Esophagus squamous epithelium (tissue), 5 donors: ENCODE results near the gene SEC14L1. TPM values are rescaled to one million over a fixed set of nuclear protein-coding genes. Genes with fewer than 3 reads are reported as not detected.

Source experiments
- DNase-seq: peaks from one replicate; lab custom pipeline; 2025; lab: John Stamatoyannopoulos, UW
- H3K27ac ChIP-seq, 4 donors: fragments of 200-600 bp; sonication (generic); one replicate each; pipeline ENCODE4 v1.5.1; 2016 to 2019; ENCODE audit warnings: mild to moderate bottlenecking in 1 of 4
- H3K27me3 ChIP-seq, 4 donors: fragments of 200-600 bp; sonication (generic); 1 replicate in 3 of 4; 2 replicates in 1 of 4; pipeline versions ENCODE4 v1.5.1 to v1.6.0; 2017 to 2021; ENCODE audit warnings: antibody characterized with exemption in 1 of 4
- H3K36me3 ChIP-seq, 3 donors: fragments of 200-600 bp; sonication (generic); one replicate each; pipeline ENCODE4 v1.5.1; 2016 to 2019
- H3K4me1 ChIP-seq, 3 donors: fragments of 200-600 bp; sonication (generic); one replicate each; pipeline ENCODE4 v1.5.1; 2017 to 2019
- H3K4me3 ChIP-seq, 4 donors: fragments of 200-600 bp; sonication (generic); 1 replicate in 3 of 4; 2 replicates in 1 of 4; pipeline ENCODE4 v1.5.1; 2016 to 2019; ENCODE audit warnings: mild to moderate bottlenecking in 2 of 4, moderate library complexity in 1 of 4
- H3K9me3 ChIP-seq, 3 donors: fragments of 200-600 bp; sonication (generic); one replicate each; pipeline ENCODE4 v1.5.1; 2016 to 2019
- CTCF ChIP-seq, 6 experiments: fragments of 450-650 bp in 4 of 6; fragments of 200-600 bp in 2 of 6; sonication (generic) in 2 of 6; IDR thresholded peaks; one replicate each; pipeline ENCODE4 v1.5.1; 2016 to 2019; ENCODE audit warnings: antibody characterized with exemption in 6 of 6, mild to moderate bottlenecking in 4 of 6, moderate library complexity in 4 of 6
- POLR2A ChIP-seq, 4 donors: fragments of 450-650 bp; IDR thresholded peaks; one replicate each; pipeline ENCODE4 v1.6.1; 2017; ENCODE audit warnings: antibody characterized with exemption in 4 of 4, mild to moderate bottlenecking in 4 of 4, moderate library complexity in 3 of 4
- WGBS, 2 donors: methylation state at CpG; one replicate each; pipeline ENCODE4 v1.1.5; 2018; 5-methylcytosine and 5-hydroxymethylcytosine counted together
- intact Hi-C: fragments of 100-400 bp; cut with DNase I; formaldehyde crosslinking; loops from one replicate; pipeline ENCODE4 v1.15.0; 2022
- total RNA-seq, 4 donors: library from RNA; depleted of rRNA; stranded (reverse); fragments of >200 nt; gene quantifications; one replicate each; pipeline ENCODE4 v1.1.0, GENCODE V29; 2016
- donor health status: DM: yes; HTN: yes; CAD: no.

SEC14L1 gene
- total RNA-seq, 4 donors from 2014 or later = 27.3 to 39.2 (median 32.8) TPM

- TF ChIP-seq CTCF (IDR thresholded peaks at IDR 0.05) (no peak), POLR2A (IDR thresholded peaks at IDR 0.05) (no peak)
- Histone ChIP-seq H3K27ac (no peak overlapping the region), H3K9me3 (no peaks in the 10 kb centered on the region), H3K4me1 (peaks cover 0 to 8% (median under 1%) of the 10 kb centered on the region in 3 donors), H3K4me3 (no peak overlapping the region), H3K36me3 (peaks cover 5 to 82% (median 35%) of the 10 kb centered on the region in 3 donors), H3K27me3 (no peaks in the 10 kb centered on the region)
- intact Hi-C loops = no loop called here
- 58 to 62% methylated on average over 3 of the region's 3 CpGs for WGBS, 2 donors
- DNase-seq = no peak
Measured at GRCh38 chr17:77193653-77194052, 52.9 kb downstream of the SEC14L1 start.

- Histone ChIP-seq H3K4me1 (peaks cover 0 to 2% (median 0%) of the 10 kb centered on the region in 3 donors), H3K4me3 (no peak overlapping the region), H3K27ac (no peak overlapping the region), H3K36me3 (peaks cover 5 to 87% (median 37%) of the 10 kb centered on the region in 3 donors), H3K27me3 (no peaks in the 10 kb centered on the region), H3K9me3 (no peaks in the 10 kb centered on the region)
- no peak for DNase-seq
- 94 to 95% methylated on average over 7 of the region's 7 CpGs for WGBS, 2 donors
- TF ChIP-seq CTCF (IDR thresholded peaks at IDR 0.05) (no peak), POLR2A (IDR thresholded peaks at IDR 0.05) (no peak)
- intact Hi-C loops = no loop called here
Measured at GRCh38 chr17:77194179-77194578, 53.4 kb downstream of the SEC14L1 start.

- 82 to 85% methylated on average over 5 of the region's 5 CpGs for WGBS, 2 donors
- H3K4me1 ChIP-seq = peaks cover 0 to 16% (median 0%) of the 10 kb centered on the region in 3 donors
- H3K9me3 ChIP-seq = no peaks in the 10 kb centered on the region
- H3K36me3 ChIP-seq = peaks cover 12 to 100% (median 42%) of the 10 kb centered on the region in 3 donors
- no peak for TF ChIP-seq POLR2A (IDR thresholded peaks at IDR 0.05)
- TF ChIP-seq CTCF (IDR thresholded peaks at IDR 0.05) = no peak
- intact Hi-C loops = no loop called here
- DNase-seq = no peak
- H3K27me3 ChIP-seq = no peaks in the 10 kb centered on the region
- no peak overlapping the region for H3K4me3 ChIP-seq
- no peak overlapping the region for H3K27ac ChIP-seq
Measured at GRCh38 chr17:77196251-77196650, 55.5 kb downstream of the SEC14L1 start.

GRCh38 chr17:77197115-77197514 is 56.3 kb downstream of the SEC14L1 start:
- DNase-seq = no peak
- H3K27ac ChIP-seq = no peak overlapping the region
- no peak for TF ChIP-seq POLR2A (IDR thresholded peaks at IDR 0.05)
- TF ChIP-seq CTCF (IDR thresholded peaks at IDR 0.05) = no peak
- 93 to 98% methylated on average over 9 of the region's 9 CpGs for WGBS, 2 donors
- intact Hi-C loops = no loop called here
- H3K36me3 ChIP-seq = peaks cover 16 to 100% (median 47%) of the 10 kb centered on the region in 3 donors
- no peaks in the 10 kb centered on the region for H3K9me3 ChIP-seq
- no peak overlapping the region for H3K4me3 ChIP-seq
- peaks cover 0 to 20% (median 0%) of the 10 kb centered on the region in 3 donors for H3K4me1 ChIP-seq
- no peaks in the 10 kb centered on the region for H3K27me3 ChIP-seq

GRCh38 chr17:77200711-77201110 is 59.9 kb downstream of the SEC14L1 start:
- peaks cover 0 to 24% (median 0%) of the 10 kb centered on the region in 3 donors for H3K4me1 ChIP-seq
- DNase-seq = no peak
- H3K27ac ChIP-seq = peak overlapping the region; percentile 48 to 85 (median 74)
- no peak overlapping the region for H3K4me3 ChIP-seq
- no peaks in the 10 kb centered on the region for H3K27me3 ChIP-seq
- H3K9me3 ChIP-seq = no peaks in the 10 kb centered on the region
- WGBS, 2 donors = 33 to 48% methylated on average over 9 to 10 of the region's 10 CpGs
- peak in 1 of 6 experiments; percentile 27 for TF ChIP-seq CTCF (IDR thresholded peaks at IDR 0.05)
- TF ChIP-seq POLR2A (IDR thresholded peaks at IDR 0.05) = no peak
- intact Hi-C loops = no loop called here
- peaks cover 18 to 99% (median 48%) of the 10 kb centered on the region in 3 donors for H3K36me3 ChIP-seq
